GM12801 (cell line): ENCODE data around the gene PPIP5K2.

ENCODE experiments used
- CTCF ChIP-seq: IDR thresholded peaks from one replicate; pipeline ENCODE4 v1.5.1; 2011; ENCODE audit warnings: control low read depth; ENCODE audit not compliant: insufficient read length; ENCODE audit errors: extremely low read depth

Gene PPIP5K2

GRCh38 chr5:103093727-103094126 is 26.4 kb upstream of the PPIP5K2 start:
- no peak for TF ChIP-seq CTCF

- no peak for TF ChIP-seq CTCF
Measured at GRCh38 chr5:103094737-103095136, 25.4 kb upstream of the PPIP5K2 start.

- no peak for TF ChIP-seq CTCF
Measured at GRCh38 chr5:103098993-103099392, 21.1 kb upstream of the PPIP5K2 start.

GRCh38 chr5:103101079-103101750 is 18.9 kb upstream of the PPIP5K2 start:
- no peak for TF ChIP-seq CTCF

GRCh38 chr5:103102234-103102633 is 17.9 kb upstream of the PPIP5K2 start:
- no peak for TF ChIP-seq CTCF

- TF ChIP-seq CTCF, result no peak
Measured at GRCh38 chr5:103108086-103108485, 12.0 kb upstream of the PPIP5K2 start.

GRCh38 chr5:103109277-103109676 is 10.8 kb upstream of the PPIP5K2 start:
- no peak for TF ChIP-seq CTCF

- no peak for TF ChIP-seq CTCF
Measured at GRCh38 chr5:103110403-103110802, 9.7 kb upstream of the PPIP5K2 start.
